Natural killer cell (primary cell): Measurements from ENCODE around the gene PLXNA4. TPM values are rescaled to one million over a fixed set of nuclear protein-coding genes. Genes with fewer than 3 reads are reported as not detected.

Experiments
- ATAC-seq, 3 donors: fragments of 150-1000 bp in 2 of 3; fragments of 200-7000 bp in 1 of 3; cut with Tn5 transposase; 1 replicate in 1 of 3; 2 replicates in 2 of 3; pipeline ENCODE4 v1.10.0; 2021; ENCODE audit warnings: mild to moderate bottlenecking in 2 of 3, moderate library complexity in 2 of 3
- DNase-seq, 2 donors: peaks; one replicate each; pipeline versions ENCODE4 v3.0.0 to v3.0.0-alpha.2; 2013 to 2021; ENCODE audit warnings: mixed read lengths in 1 of 2
- H3K27ac ChIP-seq: one replicate; pipeline ENCODE4 v1.5.1; 2013; ENCODE audit warnings: mild to moderate bottlenecking, low read length
- H3K27me3 ChIP-seq: one replicate; pipeline ENCODE4 v1.6.1; 2013; ENCODE audit warnings: low read length; ENCODE audit not compliant: control insufficient read depth, insufficient read depth
- H3K36me3 ChIP-seq: one replicate; pipeline ENCODE4 v1.6.1; 2013; ENCODE audit warnings: low read length; ENCODE audit not compliant: control insufficient read depth, insufficient read depth
- H3K4me1 ChIP-seq: one replicate; pipeline ENCODE4 v1.6.1; 2013; ENCODE audit warnings: low read length; ENCODE audit not compliant: control insufficient read depth, insufficient read depth
- H3K4me3 ChIP-seq: one replicate; pipeline ENCODE4 v1.5.1; 2013; ENCODE audit warnings: low read length
- H3K9me3 ChIP-seq: one replicate; pipeline ENCODE4 v1.6.1; 2013; ENCODE audit warnings: low read length; ENCODE audit not compliant: control insufficient read depth, insufficient read depth
- H3K27ac Mint-ChIP-seq, 2 donors: one replicate each; pipeline ENCODE4 v1.8.0; 2022; ENCODE audit warnings: mild to moderate bottlenecking in 2 of 2, mixed read lengths in 2 of 2, moderate library complexity in 1 of 2
- H3K27me3 Mint-ChIP-seq, 2 donors: one replicate each; pipeline ENCODE4 v1.8.0; 2022; ENCODE audit warnings: low read depth in 2 of 2, mixed read lengths in 2 of 2
- H3K36me3 Mint-ChIP-seq: one replicate; pipeline ENCODE4 v1.8.0; 2022; ENCODE audit warnings: mixed read lengths
- H3K4me1 Mint-ChIP-seq, 2 donors: one replicate each; pipeline ENCODE4 v1.8.0; 2022; ENCODE audit warnings: mixed read lengths in 2 of 2
- H3K4me3 Mint-ChIP-seq: one replicate; pipeline ENCODE4 v1.8.0; 2022; ENCODE audit warnings: mild to moderate bottlenecking, moderate library complexity, mixed read lengths
- H3K9me3 Mint-ChIP-seq, 2 donors: one replicate each; pipeline ENCODE4 v1.8.0; 2022; ENCODE audit warnings: mixed read lengths in 2 of 2
- CTCF ChIP-seq: fragments of 200-600 bp; IDR thresholded peaks from one replicate; pipeline ENCODE4 v1.8.0; 2022; ENCODE audit warnings: antibody characterized with exemption
- WGBS: methylation state at CpG from one replicate; pipeline ENCODE4 v1.1.7; 2013; ENCODE audit warnings: missing lambda C conversion rate; ENCODE audit not compliant: insufficient coverage; 5-methylcytosine and 5-hydroxymethylcytosine counted together
- intact Hi-C: fragments of 100-400 bp; cut with micrococcal nuclease; formaldehyde crosslinking; loops from one replicate; pipeline ENCODE4 v1.14.2; 2022
- total RNA-seq, 4 donors: library from RNA; stranded (reverse); fragments of 120-200 nt in 1 of 4; gene quantifications; one replicate each; pipeline versions ENCODE4 v1.2.3 to v1.2.4, GENCODE V29; 2013 to 2022

The PLXNA4 gene
- total RNA-seq, 3 donors from 2014 or later (not counting 1 experiment from before 2014, with no cell fraction given), result 5.1 to 15.3 (median 10.9) TPM

- Histone ChIP-seq H3K4me1 (peaks cover 11% of the 10 kb centered on the region), H3K36me3 (no peaks in the 10 kb centered on the region), H3K27me3 (no peaks in the 10 kb centered on the region), H3K27ac (no peak overlapping the region), H3K9me3 (no peaks in the 10 kb centered on the region), H3K4me3 (no peak overlapping the region)
- 85% methylated on average over 8 of the region's 8 CpGs for WGBS
- no peak overlapping the region for H3K4me3 Mint-ChIP-seq
- intact Hi-C loops, result no loop called here
- H3K36me3 Mint-ChIP-seq, result no peaks in the 10 kb centered on the region
- H3K27ac Mint-ChIP-seq, result no peak overlapping the region
- ATAC-seq, result no peak
- H3K9me3 Mint-ChIP-seq, result no peaks in the 10 kb centered on the region
- peaks cover 0 to 2% of the 10 kb centered on the region in 2 donors for H3K27me3 Mint-ChIP-seq
- no peak for TF ChIP-seq CTCF
- no peak for DNase-seq
- peaks cover 20 to 30% of the 10 kb centered on the region in 2 donors for H3K4me1 Mint-ChIP-seq
These were observed 173.5 kb downstream of the PLXNA4 start for GRCh38 chr7:132402751-132403245.

- no peak for TF ChIP-seq CTCF
- H3K27me3 Mint-ChIP-seq, result peaks cover 0 to 2% of the 10 kb centered on the region in 2 donors
- H3K36me3 Mint-ChIP-seq, result no peaks in the 10 kb centered on the region
- no peaks in the 10 kb centered on the region for H3K27me3 ChIP-seq
- H3K4me1 Mint-ChIP-seq, result peaks cover 20 to 30% of the 10 kb centered on the region in 2 donors
- ATAC-seq, result peak in 1 of 3 donors; percentile 78
- intact Hi-C loops, result no loop called here
- H3K9me3 ChIP-seq, result no peaks in the 10 kb centered on the region
- no peak overlapping the region for H3K27ac Mint-ChIP-seq
- no peak overlapping the region for H3K4me3 Mint-ChIP-seq
- 62% methylated on average over 5 of the region's 5 CpGs for WGBS
- no peak overlapping the region for H3K4me3 ChIP-seq
- H3K4me1 ChIP-seq, result peaks cover 11% of the 10 kb centered on the region
- no peaks in the 10 kb centered on the region for H3K9me3 Mint-ChIP-seq
- no peak for DNase-seq
- H3K27ac ChIP-seq, result no peak overlapping the region
- no peaks in the 10 kb centered on the region for H3K36me3 ChIP-seq
These were observed 174.2 kb downstream of the PLXNA4 start for GRCh38 chr7:132402096-132402495.

GRCh38 chr7:132400561-132401142 lies 175.6 kb downstream of the PLXNA4 start:
- DNase-seq (no peak), ATAC-seq (no peak)
- Mint-ChIP-seq H3K27ac (no peak overlapping the region), H3K4me1 (peaks cover 26 to 36% of the 10 kb centered on the region in 2 donors), H3K9me3 (no peaks in the 10 kb centered on the region), H3K36me3 (no peaks in the 10 kb centered on the region), H3K27me3 (peaks cover 0 to 2% of the 10 kb centered on the region in 2 donors), H3K4me3 (no peak overlapping the region)
- no peak overlapping the region for H3K4me3 ChIP-seq
- no peaks in the 10 kb centered on the region for H3K36me3 ChIP-seq
- H3K9me3 ChIP-seq, result no peaks in the 10 kb centered on the region
- 93% methylated on average over 10 of the region's 10 CpGs for WGBS
- no peak overlapping the region for H3K27ac ChIP-seq
- H3K4me1 ChIP-seq, result peaks cover 11% of the 10 kb centered on the region
- intact Hi-C loops, result no loop called here
- TF ChIP-seq CTCF, result no peak
- H3K27me3 ChIP-seq, result no peaks in the 10 kb centered on the region

- no peaks in the 10 kb centered on the region for H3K9me3 ChIP-seq
- Mint-ChIP-seq H3K36me3 (no peaks in the 10 kb centered on the region), H3K27me3 (peaks cover 0 to 8% of the 10 kb centered on the region in 2 donors), H3K4me3 (no peak overlapping the region), H3K4me1 (peaks cover 38 to 48% of the 10 kb centered on the region in 2 donors), H3K27ac (no peak overlapping the region), H3K9me3 (no peaks in the 10 kb centered on the region)
- intact Hi-C loops, result no loop called here
- no peak for TF ChIP-seq CTCF
- no peak overlapping the region for H3K4me3 ChIP-seq
- no peaks in the 10 kb centered on the region for H3K36me3 ChIP-seq
- H3K27ac ChIP-seq, result no peak overlapping the region
- DNase-seq (no peak), ATAC-seq (no peak)
- peaks cover 22% of the 10 kb centered on the region for H3K4me1 ChIP-seq
- no peaks in the 10 kb centered on the region for H3K27me3 ChIP-seq
- WGBS, result 89% methylated on average over 4 of the region's 4 CpGs
These were observed 176.9 kb downstream of the PLXNA4 start for GRCh38 chr7:132399367-132399766.
